Measurements from ENCODE around the gene PLOD3.
"Not testable (repeated sequence)": the region's sequence is repeated elsewhere in the genome, so short reads cannot be mapped to it uniquely, and the experiment has no call there.

PLOD3 gene

GRCh38 chr7:101216001-101216859 lies 1.2 kb downstream of the PLOD3 start:
- no peak for DNase-seq (ENCODE audit: low read depth in 4 of 4, low spot score in 1 of 4)

GRCh38 chr7:101212014-101212413 lies 5.4 kb downstream of the PLOD3 start:
- DNase-seq (ENCODE audit: low read depth in 4 of 4, low spot score in 1 of 4), result no peak

GRCh38 chr7:101211501-101211900 lies 5.9 kb downstream of the PLOD3 start:
- no peak for DNase-seq (ENCODE audit: low read depth in 4 of 4, low spot score in 1 of 4)

DNA sequence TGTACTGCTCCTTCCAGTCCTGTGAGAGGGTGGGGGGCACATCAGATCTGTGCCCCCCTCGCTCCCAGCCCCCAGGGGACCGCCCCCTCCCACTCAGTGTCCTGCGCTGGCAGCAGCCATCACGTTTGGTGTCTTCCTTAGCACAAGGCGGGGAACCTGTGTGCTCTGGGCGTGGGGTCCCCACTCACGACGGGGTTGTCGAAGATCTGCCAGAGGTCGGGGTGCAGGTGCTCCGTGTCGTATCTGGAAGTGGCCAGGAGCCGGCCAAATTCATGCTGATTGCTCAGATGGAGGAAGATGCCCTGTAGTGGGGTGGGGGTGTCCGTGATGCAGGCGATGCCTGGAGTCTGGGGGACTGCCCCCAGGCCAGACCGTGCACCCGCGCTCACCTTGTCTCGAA lies 7.2 kb downstream of the PLOD3 start:
- DNase-seq (ENCODE audit: low read depth in 4 of 4, low spot score in 1 of 4), result no peak

DNA sequence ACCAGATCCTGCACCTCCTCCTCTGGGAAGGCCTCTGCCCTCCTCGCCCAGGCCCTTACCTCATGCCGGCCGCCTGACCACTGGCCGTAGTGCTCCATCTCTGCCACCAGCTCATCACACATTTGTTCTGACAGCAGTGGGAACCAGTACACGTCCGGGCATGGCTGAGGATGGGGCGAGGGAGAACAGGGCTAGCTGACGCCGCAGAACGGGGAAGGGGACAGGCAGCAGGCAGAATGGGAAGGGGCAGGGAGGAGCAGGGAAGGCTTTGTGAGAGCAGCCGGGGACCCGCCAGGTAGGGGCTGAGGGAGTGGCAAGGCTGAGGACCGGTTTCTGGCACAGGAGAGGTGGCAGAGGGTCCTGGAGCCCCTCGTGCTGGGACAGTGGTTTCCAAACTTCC lies 8.6 kb downstream of the PLOD3 start:
- DNase-seq (ENCODE audit: low read depth in 4 of 4, low spot score in 1 of 4), result no peak

GRCh38 chr7:101207459-101207858 lies 9.9 kb downstream of the PLOD3 start:
- no peak for DNase-seq (ENCODE audit: low read depth in 4 of 4, low spot score in 1 of 4)

DNA sequence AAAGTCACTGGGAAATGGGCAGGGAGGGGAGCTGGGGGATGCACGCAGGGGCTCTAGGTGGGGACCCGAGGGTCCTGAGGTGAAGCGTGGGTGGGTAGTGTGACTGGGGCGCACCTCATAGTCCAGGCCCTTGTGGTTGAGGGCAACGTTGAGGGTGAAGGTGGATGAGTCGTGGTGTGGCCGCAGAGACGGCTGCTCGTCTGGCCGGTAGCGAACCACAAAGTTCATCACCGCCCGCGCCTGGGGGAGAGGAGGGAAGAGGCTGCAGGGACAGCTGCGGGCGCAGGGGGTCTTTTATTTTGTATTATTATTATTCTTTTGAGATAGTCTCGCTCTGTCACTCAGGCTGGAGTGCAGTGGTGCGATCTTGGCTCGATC lies 10.7 kb downstream of the PLOD3 start:
- DNase-seq (ENCODE audit: low read depth in 4 of 4, low spot score in 1 of 4), result no peak

DNA sequence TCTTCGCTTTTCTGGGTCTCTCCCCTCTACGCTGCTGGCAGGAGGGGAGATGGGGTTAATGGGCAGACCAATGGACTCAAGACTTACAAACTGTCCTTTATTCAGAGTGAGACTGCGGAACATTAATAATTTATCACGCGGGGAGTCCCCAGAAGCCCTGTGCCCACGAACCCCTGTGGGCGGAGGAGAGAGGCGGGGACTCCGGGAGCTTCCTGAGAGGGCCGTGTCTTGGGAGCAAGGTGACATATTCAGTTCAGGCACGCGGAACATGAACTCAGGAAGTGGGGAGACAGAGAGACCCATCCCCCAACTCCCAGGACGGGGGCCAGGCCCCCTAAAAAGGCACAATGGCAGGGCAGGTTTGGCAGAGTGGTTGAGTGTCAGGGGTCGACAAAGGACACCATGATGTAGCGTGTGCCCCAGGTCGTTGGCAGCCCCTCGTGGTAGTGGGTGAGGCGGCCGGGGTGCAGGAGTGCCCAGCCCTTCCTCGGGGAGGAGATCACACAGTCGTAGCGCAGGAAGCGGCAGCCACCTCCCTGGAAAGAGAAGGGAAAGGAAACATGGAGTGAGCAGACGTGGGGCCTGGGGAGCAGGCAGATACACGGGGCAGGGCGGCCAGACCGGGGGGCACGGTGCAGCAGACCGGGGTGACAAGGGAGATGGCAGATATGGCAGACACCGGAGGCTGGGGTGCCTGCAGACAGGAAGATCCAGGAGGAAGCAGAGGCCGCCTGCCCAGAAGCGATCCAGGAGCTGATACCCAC lies 11.3 kb downstream of the PLOD3 start:
- no peak for DNase-seq (ENCODE audit: low read depth in 4 of 4, low spot score in 1 of 4)

DNA sequence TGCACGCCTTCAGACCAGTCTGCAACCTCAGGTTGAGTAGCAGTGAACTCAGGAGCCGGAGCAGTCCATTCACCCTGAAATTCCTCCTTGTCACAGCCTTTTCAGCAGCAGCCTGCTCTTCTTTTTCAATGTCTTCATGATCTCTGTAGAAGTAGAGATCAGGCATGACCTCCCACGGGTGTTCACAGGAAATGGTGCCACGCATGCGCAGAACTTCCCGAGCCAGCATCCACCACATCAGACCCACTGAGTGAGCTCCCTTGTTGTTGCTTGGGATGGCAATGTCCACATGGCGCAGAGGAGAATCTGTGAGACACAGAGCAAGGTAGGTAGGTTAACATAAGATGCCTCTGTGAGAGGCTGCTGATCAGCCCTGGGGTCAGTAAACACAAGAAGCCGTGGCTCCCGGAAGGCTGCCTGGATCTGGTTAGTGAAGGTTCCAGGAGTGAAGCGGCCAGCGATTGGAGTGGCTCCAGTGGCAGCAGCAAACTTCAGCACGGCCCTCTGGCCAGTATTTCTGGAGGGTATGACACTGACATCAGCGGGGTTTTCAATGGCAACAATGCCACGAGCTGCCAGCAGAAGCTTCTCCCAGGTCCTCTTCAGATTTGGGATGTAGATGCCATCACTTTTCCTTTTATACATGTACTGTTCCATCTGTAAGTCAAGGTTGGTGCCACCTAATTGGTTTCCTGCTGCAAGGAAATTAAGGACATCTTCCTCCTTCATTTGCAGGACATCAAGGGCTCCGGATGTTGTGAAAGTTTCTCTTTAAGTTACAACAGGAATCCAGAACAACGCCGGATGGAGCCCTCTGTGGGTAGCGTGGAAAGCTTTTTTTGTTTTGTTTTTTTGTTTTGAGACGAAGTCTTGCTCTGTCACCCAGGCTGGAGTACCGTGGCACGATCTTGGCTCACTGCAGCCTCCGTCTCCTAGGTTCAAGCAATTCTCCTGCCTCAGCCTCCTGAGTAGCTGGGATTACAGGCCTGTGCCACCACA lies 13.3 kb downstream of the PLOD3 start:
- DNase-seq (ENCODE audit: low read depth in 4 of 4, low spot score in 1 of 4), result not testable (repeated sequence)

- no peak for DNase-seq (ENCODE audit: low read depth in 4 of 4, low spot score in 1 of 4)
These were observed 14.8 kb downstream of the PLOD3 start for GRCh38 chr7:101202603-101202918.

- DNase-seq (ENCODE audit: low read depth in 4 of 4, low spot score in 1 of 4), result no peak
These were observed 15.4 kb downstream of the PLOD3 start for GRCh38 chr7:101201695-101202602.

DNA sequence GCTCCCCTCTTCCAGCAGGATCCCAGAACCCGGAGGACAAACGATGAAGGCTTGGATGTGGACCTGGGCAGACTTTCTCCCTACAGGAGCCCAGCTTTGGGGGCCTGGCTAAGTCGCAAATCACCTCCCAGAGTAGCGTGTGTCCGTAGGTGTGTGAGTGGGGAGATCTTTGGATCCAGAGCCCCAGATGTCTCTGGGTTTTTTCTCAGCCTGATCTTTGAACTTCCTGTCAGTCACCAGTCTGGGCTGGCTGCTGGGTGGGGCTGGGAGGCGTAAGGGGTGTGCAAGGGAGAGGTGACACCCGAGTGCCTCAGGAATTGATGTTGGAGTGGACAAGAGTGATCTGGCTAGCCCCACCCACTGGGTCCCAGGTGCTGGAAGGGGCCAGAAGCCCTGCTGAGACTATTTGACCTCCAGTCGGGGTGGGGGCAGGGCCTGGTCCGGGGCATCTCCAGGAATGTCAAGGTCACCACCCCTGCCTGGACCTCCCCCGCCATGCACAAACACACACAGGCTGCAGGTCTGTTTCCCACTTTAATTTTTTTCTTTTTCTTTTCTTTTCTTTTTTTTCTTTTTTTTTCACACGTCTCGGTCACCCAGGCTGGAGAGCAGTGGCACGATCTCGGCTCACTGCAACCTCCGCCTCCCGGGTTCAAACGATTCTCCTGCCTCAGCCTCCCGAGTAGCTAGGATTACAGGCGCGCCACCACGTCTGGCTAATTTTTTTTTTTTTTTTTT lies 16.4 kb downstream of the PLOD3 start, which contains the start of gene MOGAT3:
MOGAT3 (minus strand) TSS at position 175 of the 738 bp plus-strand sequence. CDS start 182 bp downstream, outside the sequence.
- no peak for DNase-seq (ENCODE audit: low read depth in 4 of 4, low spot score in 1 of 4)

DNA sequence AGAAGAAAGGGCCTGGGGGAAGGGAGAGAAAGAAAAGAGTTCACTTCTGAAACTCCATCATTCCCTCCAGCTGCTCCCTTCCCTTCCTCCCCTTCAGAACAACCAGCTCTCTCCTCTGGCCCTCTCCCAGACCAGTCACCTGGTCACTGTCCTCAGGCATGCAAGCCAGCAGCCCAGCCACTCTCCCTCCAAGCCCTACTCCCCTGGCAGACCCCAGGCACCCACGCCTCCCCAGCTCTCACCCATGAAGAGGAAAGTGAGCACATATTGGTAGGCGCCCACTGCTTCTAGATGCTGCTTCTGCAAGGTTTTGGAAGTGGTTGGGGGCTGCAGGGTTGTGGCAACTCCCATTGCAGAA lies 16.9 kb downstream of the PLOD3 start:
- DNase-seq (ENCODE audit: low read depth in 4 of 4, low spot score in 1 of 4), result no peak

DNA sequence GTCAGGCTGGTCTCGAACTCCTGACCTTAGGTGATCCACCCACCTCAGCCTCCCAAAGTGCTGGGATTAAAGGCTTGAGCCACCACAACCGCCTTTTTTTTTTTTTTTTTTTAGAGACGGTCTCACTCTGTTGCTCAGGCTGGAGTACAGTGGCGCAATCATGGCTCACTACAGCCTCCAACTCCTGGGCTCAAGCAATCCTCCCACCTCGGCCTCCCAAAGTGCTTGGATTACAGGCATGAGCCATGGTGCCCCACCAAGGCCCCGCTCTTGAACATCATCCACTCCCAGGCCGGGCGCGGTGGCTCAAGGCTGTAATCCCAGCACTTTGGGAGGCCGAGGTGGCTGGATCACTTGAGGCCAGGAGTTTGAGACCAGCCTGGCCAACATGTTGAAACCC lies 17.9 kb downstream of the PLOD3 start:
- not testable (repeated sequence) for DNase-seq (ENCODE audit: low read depth in 4 of 4, low spot score in 1 of 4)

GRCh38 chr7:101198476-101198875 lies 18.9 kb downstream of the PLOD3 start:
- no peak for DNase-seq (ENCODE audit: low read depth in 4 of 4, low spot score in 1 of 4)

- no peak for DNase-seq (ENCODE audit: low read depth in 4 of 4, low spot score in 1 of 4)
These were observed 19.4 kb downstream of the PLOD3 start for GRCh38 chr7:101197991-101198390.

GRCh38 chr7:101195884-101196283 lies 21.5 kb downstream of the PLOD3 start:
- no peak for DNase-seq (ENCODE audit: low read depth in 4 of 4, low spot score in 1 of 4)

GRCh38 chr7:101189109-101189508 lies 28.3 kb downstream of the PLOD3 start:
- no peak for DNase-seq (ENCODE audit: low read depth in 4 of 4, low spot score in 1 of 4)

DNA sequence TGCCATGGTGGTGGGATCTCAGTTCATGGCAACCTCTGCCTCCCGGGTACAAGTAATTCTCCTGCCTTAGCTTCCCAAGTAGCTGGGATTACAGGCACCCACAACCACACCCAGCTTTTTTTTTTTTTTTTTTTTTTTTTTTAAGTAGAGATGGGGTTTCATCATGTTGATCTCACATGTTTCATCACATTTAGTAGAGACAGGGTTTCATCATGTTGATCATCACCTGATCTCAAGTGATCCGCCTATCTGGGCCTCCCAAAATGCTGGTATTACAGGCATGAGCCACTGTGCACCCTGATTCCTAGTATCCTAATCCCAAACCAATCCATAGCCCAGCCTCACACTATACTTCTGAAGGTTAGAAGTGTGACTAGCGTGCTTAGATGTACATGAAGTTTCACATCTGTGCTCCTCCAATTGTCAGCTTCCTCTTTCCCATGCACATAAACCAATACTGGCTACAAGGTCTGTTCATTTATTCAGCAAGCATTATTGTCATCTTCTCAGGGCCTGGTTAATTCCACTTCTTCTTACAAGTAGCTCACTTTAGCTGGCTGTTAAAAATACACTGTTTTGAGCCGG lies 30.4 kb downstream of the PLOD3 start:
- no peak for DNase-seq (ENCODE audit: low read depth in 4 of 4, low spot score in 1 of 4)
